Fibroblast of lung (primary cell): Measurements from ENCODE around the gene PCLAF.

ENCODE experiments used
- CTCF ChIP-seq, 2 donors: IDR thresholded peaks in 1 of 2; conservative IDR thresholded peaks in 1 of 2; 1 replicate in 1 of 2; 2 replicates in 1 of 2; pipeline ENCODE4 v1.5.1; 2011 to 2012; ENCODE audit warnings: low read length in 2 of 2, control low read depth in 1 of 2, inconsistent platforms in 1 of 2, low read depth in 1 of 2, mild to moderate bottlenecking in 1 of 2
- EZH2 ChIP-seq: IDR thresholded peaks from 2 replicates; pipeline ENCODE4 v1.5.1; 2012; ENCODE audit warnings: low read length, control low read depth, mild to moderate bottlenecking; ENCODE audit errors: missing control alignments

- TF ChIP-seq CTCF (conservative IDR thresholded peaks at IDR 0.05 in 1 of 2, IDR thresholded peaks at IDR 0.05 in 1 of 2; ENCODE audit: low read depth in 1 of 2, low read length in 2 of 2): no peak
- TF ChIP-seq EZH2: no peak
Measured at GRCh38 chr15:64341961-64342360, 39.3 kb downstream of the PCLAF start.
